ENCODE data around the gene FBXL16. TPM values are rescaled to one million over a fixed set of nuclear protein-coding genes. Genes with fewer than 3 reads are reported as not detected.

The FBXL16 gene
- total and polyA plus RNA-seq, 12 donors, result 0.04 to 0.64 (median 0.10) TPM; not detected in 4

GRCh38 chr16:657487-657886, 48.1 kb downstream of the FBXL16 start:
- H3K27me3 ChIP-seq, result no peaks in the 10 kb centered on the region
- no peaks in the 10 kb centered on the region for H3K9me3 ChIP-seq
- H3K4me1 ChIP-seq, result peaks cover 0 to 16% (median 12%) of the 10 kb centered on the region in 9 donors
- no peak for DNase-seq
- no peak overlapping the region for H3K27ac ChIP-seq
- no peak for ATAC-seq
- no peak for TF ChIP-seq CTCF (IDR thresholded peaks at IDR 0.05)
- peaks cover 0 to 51% (median 0%) of the 10 kb centered on the region in 9 donors for H3K36me3 ChIP-seq
- no peak overlapping the region for H3K4me3 ChIP-seq
- WGBS, 2 donors, result 92 to 94% methylated on average over 22 of the region's 22 CpGs
- intact Hi-C loops (cut with DNase I), result loop anchor here in 2 of 10 donors (5.0 to 10.0 kb wide), 2 partner anchors 73 to 80 kb away; no protein-coding TSS in a partner anchor

- ATAC-seq (no peak), DNase-seq (no peak)
- no peaks in the 10 kb centered on the region for H3K27me3 ChIP-seq
- 91 to 97% methylated on average over 12 of the region's 12 CpGs for WGBS, 2 donors
- H3K36me3 ChIP-seq, result peaks cover 0 to 57% (median 0%) of the 10 kb centered on the region in 9 donors
- intact Hi-C loops (cut with DNase I), result loop anchor here in 1 of 10 donors (10.0 kb wide), 1 partner anchor 69 kb away; no protein-coding TSS in a partner anchor
- H3K9me3 ChIP-seq, result no peaks in the 10 kb centered on the region
- no peak for TF ChIP-seq CTCF (IDR thresholded peaks at IDR 0.05)
- no peak overlapping the region for H3K4me3 ChIP-seq
- H3K27ac ChIP-seq, result no peak overlapping the region
- H3K4me1 ChIP-seq, result peaks cover 5 to 11% (median 9%) of the 10 kb centered on the region in 9 donors
These were observed 51.6 kb downstream of the FBXL16 start for GRCh38 chr16:654034-654433.

GRCh38 chr16:652454-653305, 52.9 kb downstream of the FBXL16 start:
- peaks cover 0 to 43% (median 0%) of the 10 kb centered on the region in 9 donors for H3K36me3 ChIP-seq
- H3K27ac ChIP-seq, result no peak overlapping the region
- H3K4me3 ChIP-seq, result no peak overlapping the region
- H3K4me1 ChIP-seq, result peaks cover 14 to 25% (median 21%) of the 10 kb centered on the region in 9 donors
- H3K27me3 ChIP-seq, result no peaks in the 10 kb centered on the region
- WGBS, 2 donors, result 86 to 87% methylated on average over 28 of the region's 28 CpGs
- intact Hi-C loops (cut with DNase I), result loop anchor here in 1 of 10 donors (10.0 kb wide), 1 partner anchor 68 kb away; no protein-coding TSS in a partner anchor
- DNase-seq (no peak), ATAC-seq (no peak)
- no peak for TF ChIP-seq CTCF (IDR thresholded peaks at IDR 0.05)
- H3K9me3 ChIP-seq, result no peaks in the 10 kb centered on the region

GRCh38 chr16:651844-652243, 53.8 kb downstream of the FBXL16 start:
- H3K4me3 ChIP-seq, result no peak overlapping the region
- no peak for DNase-seq
- ATAC-seq, result no peak
- no peaks in the 10 kb centered on the region for H3K27me3 ChIP-seq
- no peak for TF ChIP-seq CTCF (IDR thresholded peaks at IDR 0.05)
- intact Hi-C loops (cut with DNase I), result loop anchor here in 1 of 10 donors (10.0 kb wide), 1 partner anchor 67 kb away; no protein-coding TSS in a partner anchor
- peaks cover 21 to 33% (median 30%) of the 10 kb centered on the region in 9 donors for H3K4me1 ChIP-seq
- no peaks in the 10 kb centered on the region for H3K9me3 ChIP-seq
- H3K36me3 ChIP-seq, result peaks cover 0 to 35% (median 0%) of the 10 kb centered on the region in 9 donors
- WGBS, 2 donors, result 87 to 89% methylated on average over 22 of the region's 22 CpGs
- H3K27ac ChIP-seq, result no peak overlapping the region
